GM18909 (cell line): ENCODE data around the gene DPF3.

Source experiments
- ATAC-seq: cut with Tn5 transposase; IDR thresholded peaks from one replicate; pipeline ENCODE4 v1.9.1; 2021; ENCODE audit warnings: mild to moderate bottlenecking; ENCODE audit not compliant: unreplicated experiment, poor library complexity

Gene DPF3

GRCh38 chr14:72845196-72845595, 48.7 kb downstream of the DPF3 start:
- ATAC-seq = no peak

GRCh38 chr14:72844524-72844923, 49.4 kb downstream of the DPF3 start:
- no peak for ATAC-seq

- no peak for ATAC-seq
Observed at GRCh38 chr14:72839753-72840607, 53.9 kb downstream of the DPF3 start.

- no peak for ATAC-seq
Observed at GRCh38 chr14:72839351-72839750, 54.5 kb downstream of the DPF3 start.

- no peak for ATAC-seq
Observed at GRCh38 chr14:72836085-72836484, 57.8 kb downstream of the DPF3 start.

GRCh38 chr14:72833174-72833573, 60.7 kb downstream of the DPF3 start:
- ATAC-seq = no peak

GRCh38 chr14:72830786-72831594, 62.9 kb downstream of the DPF3 start:
- no peak for ATAC-seq

GRCh38 chr14:72830356-72830755, 63.5 kb downstream of the DPF3 start:
- ATAC-seq = no peak

GRCh38 chr14:72828604-72829003, 65.3 kb downstream of the DPF3 start:
- ATAC-seq = no peak

GRCh38 chr14:72826039-72826438, 67.9 kb downstream of the DPF3 start:
- ATAC-seq = no peak

- no peak for ATAC-seq
Observed at GRCh38 chr14:72825486-72825885, 68.4 kb downstream of the DPF3 start.

GRCh38 chr14:72824051-72824450, 69.8 kb downstream of the DPF3 start:
- ATAC-seq = no peak

- no peak for ATAC-seq
Observed at GRCh38 chr14:72822946-72823611, 70.8 kb downstream of the DPF3 start.

GRCh38 chr14:72818998-72819397, 74.9 kb downstream of the DPF3 start:
- no peak for ATAC-seq

GRCh38 chr14:72816287-72816686, 77.6 kb downstream of the DPF3 start:
- no peak for ATAC-seq

GRCh38 chr14:72815430-72815829, 78.5 kb downstream of the DPF3 start:
- ATAC-seq = no peak

GRCh38 chr14:72812292-72812851, 81.5 kb downstream of the DPF3 start:
- no peak for ATAC-seq

- ATAC-seq = no peak
Observed at GRCh38 chr14:72810201-72810600, 83.7 kb downstream of the DPF3 start.

GRCh38 chr14:72809063-72809462, 84.8 kb downstream of the DPF3 start:
- no peak for ATAC-seq

- ATAC-seq = no peak
Observed at GRCh38 chr14:72808564-72808963, 85.3 kb downstream of the DPF3 start.

- no peak for ATAC-seq
Observed at GRCh38 chr14:72802588-72802946, 91.3 kb downstream of the DPF3 start.
